ENCODE results near the gene TACSTD2.

DNA sequence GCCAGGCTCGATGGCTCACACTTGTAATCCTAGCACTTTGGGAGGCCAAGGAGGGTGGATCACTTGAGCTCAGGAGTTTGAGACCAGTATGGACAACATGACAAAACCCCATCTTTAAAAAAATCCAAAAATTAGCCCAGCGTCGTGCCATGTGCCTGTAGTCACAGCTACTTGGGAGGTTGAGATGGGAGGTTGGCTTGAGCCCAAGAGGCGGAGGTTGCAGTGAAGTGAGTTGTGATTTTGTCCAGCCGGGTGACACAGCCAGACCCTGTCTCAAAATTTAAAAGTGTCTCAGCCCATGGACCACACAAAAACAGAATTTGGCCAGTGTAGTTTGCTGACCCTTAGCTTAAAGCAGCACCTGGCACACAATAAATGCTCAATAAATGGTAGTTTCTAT, 11.3 kb upstream of the TACSTD2 start:
- TF ChIP-seq GATA2 (IDR thresholded peaks at IDR 0.05; ENCODE audit: low read depth, low read length) (no peak), GATA3 (IDR thresholded peaks at IDR 0.05; ENCODE audit: low read depth, low read length) (no peak)
